ENCODE data around the gene INSIG1. TPM values are rescaled to one million over a fixed set of nuclear protein-coding genes. Genes with fewer than 3 reads are reported as not detected.

Gene INSIG1
- polyA plus RNA-seq, 1 of the 3 experiments (the other 2 are of a cell fraction), result 6.4 TPM

DNA sequence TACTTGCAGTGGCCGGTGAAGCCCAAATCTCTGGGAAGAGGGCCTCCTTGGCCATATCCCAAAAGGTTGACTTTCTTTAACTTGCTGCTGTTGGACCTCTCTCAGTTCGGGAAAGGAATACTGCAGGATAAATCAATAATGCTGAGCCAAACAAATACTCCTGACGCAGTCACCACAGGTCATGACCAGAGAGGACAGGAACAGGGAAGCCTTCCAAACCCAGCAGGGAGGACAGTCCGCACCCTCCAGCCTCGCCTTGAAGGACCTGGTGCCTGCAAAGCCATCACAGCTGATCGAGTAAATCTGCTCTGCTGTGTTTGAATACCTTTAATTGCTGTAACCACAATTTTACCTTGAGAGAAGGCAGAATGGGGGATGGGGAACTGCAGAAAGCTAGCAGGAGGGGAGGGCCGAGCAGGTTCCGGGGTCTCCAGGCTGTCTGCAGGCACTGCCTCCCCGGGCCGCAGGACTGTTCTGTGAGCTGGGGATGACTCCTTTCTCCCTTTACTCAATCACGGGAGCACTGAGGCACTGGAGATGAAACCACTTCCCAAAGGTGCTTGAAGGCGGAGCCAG lies 20.8 kb upstream of the INSIG1 start:
- no peaks in the 10 kb centered on the region for H3K4me1 ChIP-seq (ENCODE audit: control insufficient read depth in 1 of 2, insufficient read depth in 2 of 2, low read depth in 1 of 2, low read length in 1 of 2)
- ChIA-PET CTCF (interaction anchor here (0.7 to 2.0 kb wide), 3 partner anchors 17 to 68 kb away, joined by 3 to 8 read pairs (median 3); no protein-coding TSS in a partner anchor), POLR2A (no interaction called here)
- H3K36me3 ChIP-seq (replicated peaks in 1 of 2; ENCODE audit: control insufficient read depth in 1 of 2, insufficient read depth in 2 of 2, low read length in 1 of 2), result no peaks in the 10 kb centered on the region
- H3K79me2 ChIP-seq (ENCODE audit: insufficient read depth), result no peaks in the 10 kb centered on the region
- H2AFZ ChIP-seq (ENCODE audit: low read depth), result no peak overlapping the region
- H4K20me1 ChIP-seq (ENCODE audit: insufficient read depth), result no peaks in the 10 kb centered on the region
- 56% methylated on average over 12 of the region's 12 CpGs for WGBS (ENCODE audit: low lambda C conversion rate)
- H3K27me3 ChIP-seq (ENCODE audit: insufficient read depth), result peaks cover 31% of the 10 kb centered on the region
- TF ChIP-seq, protein P1, sequence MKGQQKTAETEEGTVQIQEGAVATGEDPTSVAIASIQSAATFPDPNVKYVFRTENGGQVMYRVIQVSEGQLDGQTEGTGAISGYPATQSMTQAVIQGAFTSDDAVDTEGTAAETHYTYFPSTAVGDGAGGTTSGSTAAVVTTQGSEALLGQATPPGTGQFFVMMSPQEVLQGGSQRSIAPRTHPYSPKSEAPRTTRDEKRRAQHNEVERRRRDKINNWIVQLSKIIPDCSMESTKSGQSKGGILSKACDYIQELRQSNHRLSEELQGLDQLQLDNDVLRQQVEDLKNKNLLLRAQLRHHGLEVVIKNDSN (IDR thresholded peaks at IDR 0.05; ENCODE audit: borderline replicate concordance, low read depth), result no peak
- TF ChIP-seq MXI1 (IDR thresholded peaks at IDR 0.05; ENCODE audit: low read depth, low read length), result no peak
- TF ChIP-seq TEAD4 (IDR thresholded peaks at IDR 0.05; ENCODE audit: borderline replicate concordance, insufficient read depth), result no peak
- no peak for TF ChIP-seq YY1 (IDR thresholded peaks at IDR 0.05; ENCODE audit: low read depth)
- TF ChIP-seq, protein P2, sequence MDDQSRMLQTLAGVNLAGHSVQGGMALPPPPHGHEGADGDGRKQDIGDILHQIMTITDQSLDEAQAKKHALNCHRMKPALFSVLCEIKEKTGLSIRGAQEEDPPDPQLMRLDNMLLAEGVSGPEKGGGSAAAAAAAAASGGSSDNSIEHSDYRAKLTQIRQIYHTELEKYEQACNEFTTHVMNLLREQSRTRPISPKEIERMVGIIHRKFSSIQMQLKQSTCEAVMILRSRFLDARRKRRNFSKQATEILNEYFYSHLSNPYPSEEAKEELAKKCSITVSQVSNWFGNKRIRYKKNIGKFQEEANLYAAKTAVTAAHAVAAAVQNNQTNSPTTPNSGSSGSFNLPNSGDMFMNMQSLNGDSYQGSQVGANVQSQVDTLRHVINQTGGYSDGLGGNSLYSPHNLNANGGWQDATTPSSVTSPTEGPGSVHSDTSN (IDR thresholded peaks at IDR 0.05), result no peak
- TF ChIP-seq FOSL2 (IDR thresholded peaks at IDR 0.05; ENCODE audit: borderline replicate concordance, low read depth), result no peak
- TF ChIP-seq, protein P3, sequence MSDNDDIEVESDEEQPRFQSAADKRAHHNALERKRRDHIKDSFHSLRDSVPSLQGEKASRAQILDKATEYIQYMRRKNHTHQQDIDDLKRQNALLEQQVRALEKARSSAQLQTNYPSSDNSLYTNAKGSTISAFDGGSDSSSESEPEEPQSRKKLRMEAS (IDR thresholded peaks at IDR 0.05; ENCODE audit: low read depth), result no peak
- TF ChIP-seq NRF1 (IDR thresholded peaks at IDR 0.05; ENCODE audit: low read depth, low read length), result no peak
- no peak for TF ChIP-seq NFIC (IDR thresholded peaks at IDR 0.05; ENCODE audit: borderline replicate concordance)
- TF ChIP-seq FOXM1 (IDR thresholded peaks at IDR 0.05; ENCODE audit: low read depth), result no peak
- no peak for TF ChIP-seq GABPA (IDR thresholded peaks at IDR 0.05; ENCODE audit: low read depth)
- TF ChIP-seq MEF2A (IDR thresholded peaks at IDR 0.05; ENCODE audit: borderline replicate concordance, low read depth), result no peak
- TF ChIP-seq POLR2AphosphoS5 (IDR thresholded peaks at IDR 0.05; ENCODE audit: low read depth, low read length), result no peak
- TF ChIP-seq TAF1 (IDR thresholded peaks at IDR 0.05; ENCODE audit: borderline replicate concordance, low read depth, low read length), result no peak
- TF ChIP-seq SMC3 (IDR thresholded peaks at IDR 0.05; ENCODE audit: low read depth, low read length), result no peak
- TF ChIP-seq RFX5 (IDR thresholded peaks at IDR 0.05; ENCODE audit: low read length), result no peak
- TF ChIP-seq, protein P4, sequence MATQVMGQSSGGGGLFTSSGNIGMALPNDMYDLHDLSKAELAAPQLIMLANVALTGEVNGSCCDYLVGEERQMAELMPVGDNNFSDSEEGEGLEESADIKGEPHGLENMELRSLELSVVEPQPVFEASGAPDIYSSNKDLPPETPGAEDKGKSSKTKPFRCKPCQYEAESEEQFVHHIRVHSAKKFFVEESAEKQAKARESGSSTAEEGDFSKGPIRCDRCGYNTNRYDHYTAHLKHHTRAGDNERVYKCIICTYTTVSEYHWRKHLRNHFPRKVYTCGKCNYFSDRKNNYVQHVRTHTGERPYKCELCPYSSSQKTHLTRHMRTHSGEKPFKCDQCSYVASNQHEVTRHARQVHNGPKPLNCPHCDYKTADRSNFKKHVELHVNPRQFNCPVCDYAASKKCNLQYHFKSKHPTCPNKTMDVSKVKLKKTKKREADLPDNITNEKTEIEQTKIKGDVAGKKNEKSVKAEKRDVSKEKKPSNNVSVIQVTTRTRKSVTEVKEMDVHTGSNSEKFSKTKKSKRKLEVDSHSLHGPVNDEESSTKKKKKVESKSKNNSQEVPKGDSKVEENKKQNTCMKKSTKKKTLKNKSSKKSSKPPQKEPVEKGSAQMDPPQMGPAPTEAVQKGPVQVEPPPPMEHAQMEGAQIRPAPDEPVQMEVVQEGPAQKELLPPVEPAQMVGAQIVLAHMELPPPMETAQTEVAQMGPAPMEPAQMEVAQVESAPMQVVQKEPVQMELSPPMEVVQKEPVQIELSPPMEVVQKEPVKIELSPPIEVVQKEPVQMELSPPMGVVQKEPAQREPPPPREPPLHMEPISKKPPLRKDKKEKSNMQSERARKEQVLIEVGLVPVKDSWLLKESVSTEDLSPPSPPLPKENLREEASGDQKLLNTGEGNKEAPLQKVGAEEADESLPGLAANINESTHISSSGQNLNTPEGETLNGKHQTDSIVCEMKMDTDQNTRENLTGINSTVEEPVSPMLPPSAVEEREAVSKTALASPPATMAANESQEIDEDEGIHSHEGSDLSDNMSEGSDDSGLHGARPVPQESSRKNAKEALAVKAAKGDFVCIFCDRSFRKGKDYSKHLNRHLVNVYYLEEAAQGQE (IDR thresholded peaks at IDR 0.05; ENCODE audit: low read depth, low read length), result no peak
- no peak for TF ChIP-seq RCOR1 (IDR thresholded peaks at IDR 0.05; ENCODE audit: low read length)
- H3K9me2 ChIP-seq, result no peaks in the 10 kb centered on the region
- H3K4me2 ChIP-seq, result no peak overlapping the region
- no peak overlapping the region for H3K27ac ChIP-seq (ENCODE audit: low read depth in 2 of 2, low read length in 1 of 2)
- no peaks in the 10 kb centered on the region for H3K9me3 ChIP-seq
- no peak for DNase-seq
- no peaks in the 10 kb centered on the region for H3F3A ChIP-seq (replicated peaks; ENCODE audit: insufficient read depth)
- no peak overlapping the region for H3K9ac ChIP-seq
- H3K4me3 ChIP-seq (ENCODE audit: low read depth in 2 of 2, low read length in 1 of 2), result no peak overlapping the region

All from SK-N-SH (cell line).